Kidney tubule cell (primary cell): Measurements from ENCODE around the gene DISP3.

Source experiments
- DNase-seq: peaks from one replicate; pipeline ENCODE4 v3.0.0-alpha.2; 2018; ENCODE audit warnings: low spot score

DISP3 gene

DNA sequence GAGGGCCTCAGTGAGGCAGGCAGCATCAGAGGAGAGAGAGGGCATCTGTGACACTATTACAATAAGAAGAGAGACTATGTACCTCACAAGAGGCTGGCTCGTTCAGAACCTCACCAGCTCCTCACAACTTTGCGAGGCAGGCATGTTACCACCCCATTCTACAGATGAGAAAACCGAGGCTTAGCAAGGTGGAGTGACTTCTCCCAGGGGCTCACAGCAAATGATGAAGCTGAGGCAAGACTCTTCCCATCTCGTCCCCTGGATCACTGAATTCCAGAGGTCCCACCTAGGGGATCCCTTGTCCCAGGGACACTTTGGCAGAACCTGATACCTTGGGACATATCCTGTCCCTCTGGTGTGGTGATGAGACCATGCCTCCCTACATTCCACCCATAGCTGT lies 64.4 kb downstream of the DISP3 start:
- DNase-seq: no peak

DNA sequence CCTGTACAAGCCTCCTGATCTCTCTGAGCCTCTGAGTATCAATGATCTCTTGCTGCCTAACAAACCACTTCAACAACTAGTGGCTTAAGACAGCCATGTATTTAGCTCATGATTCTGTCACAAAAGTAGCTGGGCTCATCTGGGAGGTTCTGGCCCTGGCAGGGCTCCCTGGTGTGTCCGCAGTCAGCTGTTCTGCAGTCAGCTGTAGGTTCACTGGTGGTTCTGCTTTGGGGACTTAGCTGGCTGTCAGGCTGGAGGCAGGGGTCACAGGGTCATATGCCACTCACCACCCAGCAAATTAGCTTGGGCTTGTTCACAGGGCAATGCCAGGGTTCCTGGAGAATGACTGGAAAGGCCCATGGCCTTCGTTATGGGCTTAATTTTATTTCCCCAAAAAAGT lies 64.8 kb downstream of the DISP3 start:
- DNase-seq: no peak

DNA sequence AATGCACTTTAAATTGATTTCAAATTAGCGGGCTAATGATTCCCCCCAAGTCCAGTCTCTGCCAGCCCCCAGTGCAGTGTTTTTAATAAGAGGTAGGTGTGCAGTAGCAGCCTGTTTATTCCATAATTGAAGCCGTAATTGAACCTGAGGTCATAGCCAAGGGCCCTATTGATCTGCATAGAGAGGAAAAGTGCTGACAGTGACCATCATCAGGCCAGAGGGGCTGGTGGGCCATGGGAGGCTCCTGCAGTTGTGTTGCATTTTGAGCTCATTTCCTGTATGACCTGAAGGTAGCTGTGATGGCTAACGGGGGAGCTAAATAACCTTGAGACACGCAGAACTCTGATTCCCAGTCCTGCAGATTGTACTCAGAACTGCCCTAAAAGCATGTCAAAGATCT lies 67.5 kb downstream of the DISP3 start:
- DNase-seq: no peak

DNA sequence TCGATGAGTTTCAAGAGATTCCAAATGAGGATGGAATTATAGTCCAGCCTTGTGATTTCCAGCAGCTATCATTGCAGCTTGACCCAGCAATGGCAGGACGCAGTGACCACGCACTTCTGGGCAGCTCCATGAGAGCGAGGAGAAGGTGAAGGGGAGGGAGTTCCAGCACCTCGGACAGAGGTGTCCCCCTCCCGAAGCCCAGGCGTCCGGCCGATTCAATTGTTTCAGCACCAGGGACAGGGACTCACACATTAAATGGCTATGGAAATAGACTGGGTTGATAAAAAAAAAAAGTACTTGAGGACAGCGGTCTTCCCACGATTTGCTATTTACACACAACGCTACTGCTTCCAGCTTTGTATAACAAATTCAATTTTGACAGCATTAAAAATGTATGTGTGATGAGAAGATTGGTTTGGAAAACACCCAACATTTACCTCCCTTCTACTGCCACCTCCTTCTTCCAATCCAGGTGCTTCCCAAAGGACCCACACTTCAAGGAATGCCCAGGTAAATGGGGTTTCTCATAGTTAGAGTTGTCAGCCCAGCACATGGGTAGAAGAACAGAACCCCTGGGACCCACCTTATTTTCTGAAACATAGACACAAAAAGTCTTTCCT lies 71.8 kb downstream of the DISP3 start:
- DNase-seq: peak; percentile 58

DNA sequence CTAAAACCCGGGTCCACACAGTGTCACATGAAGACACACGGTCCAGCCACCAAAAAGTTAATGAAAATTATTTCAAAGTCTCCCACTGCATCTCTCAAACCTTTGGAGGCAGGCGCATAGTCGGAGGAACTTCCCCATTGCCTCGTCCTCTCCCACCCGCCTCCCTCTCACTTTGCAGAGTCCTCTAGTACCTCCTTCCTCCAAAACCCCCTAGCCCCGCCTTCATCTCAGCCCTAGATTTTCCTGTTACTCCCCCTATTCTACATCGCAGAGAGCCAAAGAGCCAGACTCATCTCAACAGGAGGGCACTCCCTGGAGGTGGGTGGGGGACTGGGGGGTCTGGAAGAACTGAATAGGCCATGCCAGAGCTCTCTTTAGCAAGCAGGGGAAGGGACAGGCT lies 79.3 kb downstream of the DISP3 start:
- DNase-seq: no peak

DNA sequence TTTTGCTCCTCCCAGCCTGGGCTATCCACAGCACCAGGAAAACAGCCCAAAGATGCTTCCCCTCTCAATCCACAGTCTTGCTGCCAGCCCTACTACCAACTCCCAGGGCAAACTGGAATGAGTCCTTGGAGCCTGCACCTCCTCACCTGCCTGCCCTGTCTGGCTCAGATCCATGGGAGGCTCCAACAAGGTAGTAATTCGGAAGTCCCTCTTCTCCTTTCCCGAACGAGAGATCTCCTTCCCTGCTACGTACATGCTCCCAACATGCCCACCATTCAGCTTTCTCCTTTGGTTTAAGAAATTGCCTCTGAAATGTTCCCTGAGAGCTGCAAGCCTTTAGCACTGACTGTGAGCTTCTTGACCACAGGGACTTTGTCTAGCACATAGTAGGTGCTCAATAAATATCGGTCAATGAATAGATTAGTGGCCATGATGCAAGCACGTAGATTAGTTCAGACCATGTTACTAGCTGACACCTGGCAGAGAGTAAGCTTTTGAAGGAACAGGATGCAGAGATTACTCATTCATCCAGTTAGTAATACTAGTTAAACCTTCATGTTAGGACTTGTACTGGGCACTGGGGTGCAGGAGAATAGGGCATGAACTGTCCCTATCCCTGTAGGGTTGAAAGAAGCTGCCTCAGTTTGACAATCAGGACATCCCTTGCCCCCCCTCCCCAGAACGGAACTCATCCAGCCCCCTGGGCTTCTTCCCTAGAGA lies 80.1 kb downstream of the DISP3 start:
- DNase-seq: no peak

DNA sequence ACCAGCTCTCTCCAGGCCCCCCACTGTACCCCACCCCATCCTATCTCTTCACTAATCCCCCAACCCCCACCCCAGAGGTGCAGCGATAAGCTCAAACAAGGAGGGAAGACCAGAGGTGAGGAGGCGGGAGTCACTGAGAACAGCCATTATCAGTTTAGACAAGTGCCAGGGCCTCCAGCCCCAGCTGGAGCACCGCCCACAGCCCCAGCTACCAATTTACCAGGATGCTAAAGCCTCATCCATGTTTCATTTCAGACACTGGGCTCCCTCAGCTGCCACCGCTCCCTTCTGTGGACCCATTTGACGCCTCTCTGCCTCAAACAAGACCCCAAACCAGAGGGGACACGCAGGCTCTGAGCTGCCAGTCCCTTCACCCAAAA lies 80.6 kb downstream of the DISP3 start:
- DNase-seq: no peak

DNA sequence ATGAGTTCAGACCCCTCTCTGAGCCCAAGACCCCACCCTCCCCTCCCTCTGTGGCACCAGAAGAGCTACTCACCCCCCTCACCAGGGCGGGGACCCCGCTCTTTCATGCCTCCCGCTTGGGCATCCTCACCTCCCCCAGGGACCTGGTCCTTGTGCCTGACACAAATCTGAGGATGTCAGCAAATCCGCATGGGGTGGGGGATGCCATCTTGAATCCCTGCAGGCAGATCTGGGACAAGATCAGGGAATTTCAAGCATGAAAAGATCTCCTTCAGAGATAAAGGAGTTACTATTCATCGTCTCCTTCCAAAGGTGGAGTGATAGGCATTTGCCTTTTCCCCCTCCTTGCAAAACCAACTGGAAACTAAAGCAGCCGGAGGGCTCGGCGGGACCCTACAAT lies 81.1 kb downstream of the DISP3 start:
- no peak for DNase-seq

DNA sequence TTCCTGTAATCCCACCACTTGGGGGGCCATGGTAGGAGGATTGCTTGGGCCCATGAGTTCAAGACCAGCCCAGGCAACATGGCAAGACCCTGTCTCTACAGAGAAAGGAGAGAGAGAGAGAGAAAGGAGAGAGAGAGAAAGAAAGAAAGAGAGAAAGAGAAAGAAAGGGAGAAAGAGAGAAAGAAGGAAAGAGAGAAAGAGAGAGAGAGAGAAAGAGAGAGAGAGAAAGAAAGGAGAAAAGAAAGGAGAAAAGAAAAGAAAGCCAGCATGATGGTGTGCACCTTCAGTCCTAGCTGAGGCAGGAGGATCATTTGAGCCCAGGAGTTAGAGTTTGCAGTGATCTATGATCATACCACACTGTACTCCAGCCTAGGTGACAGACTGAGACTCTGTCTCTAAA lies 82.8 kb downstream of the DISP3 start:
- DNase-seq: no peak

DNA sequence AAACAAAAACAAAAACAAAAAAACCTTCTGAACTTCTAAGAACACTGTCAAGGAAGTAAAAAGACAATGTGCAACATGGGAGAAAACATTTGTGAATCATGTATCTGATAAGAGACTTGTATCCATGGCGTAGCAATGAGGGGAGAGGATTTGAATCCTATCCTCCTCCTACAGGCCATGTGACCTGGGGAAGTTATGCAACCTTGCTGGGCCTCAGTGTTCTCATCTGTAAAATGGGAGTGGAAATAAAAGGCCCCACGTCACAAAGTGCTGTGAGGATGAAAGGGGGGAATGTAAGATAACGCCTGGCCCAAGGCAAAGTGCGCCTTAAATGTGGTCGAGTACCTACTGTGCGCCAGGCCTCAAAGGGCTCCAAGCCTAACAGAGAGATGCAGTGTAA lies 83.7 kb downstream of the DISP3 start:
- DNase-seq: no peak

DNA sequence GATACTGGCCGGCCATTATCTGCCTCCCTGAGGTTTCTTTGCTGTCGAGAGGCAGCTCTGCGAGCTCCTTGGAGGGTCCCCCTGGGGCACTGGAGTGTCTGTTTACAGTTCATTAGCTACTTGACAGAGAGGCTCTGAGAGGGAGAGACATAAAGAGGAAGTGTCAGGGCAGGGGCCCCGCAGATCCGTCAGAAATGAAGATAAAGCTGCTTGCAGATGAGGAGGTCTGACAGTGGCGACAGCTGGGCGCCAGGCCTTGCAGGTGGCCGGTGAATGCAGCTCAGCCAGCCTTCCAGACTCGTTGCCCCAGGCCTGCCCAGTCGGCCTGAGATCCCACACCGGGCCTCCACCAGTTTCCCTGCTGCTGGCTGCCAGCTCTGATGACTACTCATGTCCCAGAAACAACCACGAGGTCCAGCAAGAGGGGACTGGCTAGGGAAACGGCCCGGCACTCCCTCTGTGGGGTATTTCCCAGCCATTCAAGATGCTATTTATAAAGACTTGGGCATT lies 84.7 kb downstream of the DISP3 start:
- peak; percentile 42 for DNase-seq

DNA sequence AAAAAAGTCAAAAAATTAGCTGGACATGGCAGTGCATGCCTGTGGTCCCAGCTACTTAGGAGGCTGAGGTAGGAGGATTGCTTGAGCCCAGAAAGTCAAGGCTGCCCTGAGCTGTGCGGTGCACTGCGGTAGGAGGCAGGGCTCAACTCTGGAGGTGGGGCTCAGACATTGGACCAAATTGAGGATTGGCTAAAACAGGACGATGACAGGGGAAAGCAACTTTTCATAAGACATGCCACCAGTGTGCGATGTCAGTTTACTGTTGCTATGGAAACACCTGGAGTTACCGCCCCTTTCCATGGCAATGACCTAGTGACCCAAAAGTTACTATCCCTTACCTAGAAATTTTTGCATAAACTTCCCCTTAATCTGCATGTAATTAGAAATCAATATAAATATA lies 85.3 kb downstream of the DISP3 start:
- DNase-seq: no peak

DNA sequence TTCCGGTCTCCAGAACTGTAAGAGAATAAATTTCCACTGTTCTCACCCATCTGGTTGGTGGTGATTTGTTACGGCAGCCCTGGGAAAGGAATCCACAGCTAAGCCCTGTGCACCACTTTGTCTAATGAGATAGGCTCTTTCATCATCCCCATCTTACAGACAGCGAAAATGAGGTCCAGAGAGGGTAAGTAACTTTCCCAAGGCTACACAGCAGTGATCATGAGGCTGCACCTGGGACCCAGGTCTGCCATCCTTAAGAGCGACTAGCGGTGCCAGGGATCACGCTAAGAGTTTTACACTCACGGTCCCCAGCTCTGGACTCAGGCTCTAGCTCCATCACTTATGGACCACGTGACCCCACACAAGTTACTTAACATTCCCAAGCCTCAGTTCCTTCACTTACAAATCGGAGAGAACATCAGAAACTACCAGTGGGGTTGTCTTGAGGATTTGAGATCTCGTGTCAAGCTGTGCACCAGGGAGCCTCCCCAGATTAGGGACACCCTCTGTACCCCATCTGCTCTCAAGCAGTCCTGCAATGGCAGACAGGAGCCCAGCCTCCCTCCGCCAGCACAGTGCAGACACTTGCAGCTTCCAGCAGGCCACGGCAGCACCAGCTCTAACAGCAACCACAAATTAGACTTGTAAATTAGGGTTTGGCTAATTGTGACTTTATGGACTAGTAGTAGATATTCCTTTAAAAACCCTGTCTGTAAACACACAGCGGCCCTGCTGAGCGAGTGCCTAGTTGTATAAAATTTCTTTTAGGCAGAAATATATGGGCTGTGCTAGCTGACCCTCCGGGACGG lies 87.3 kb downstream of the DISP3 start:
- no peak for DNase-seq

DNA sequence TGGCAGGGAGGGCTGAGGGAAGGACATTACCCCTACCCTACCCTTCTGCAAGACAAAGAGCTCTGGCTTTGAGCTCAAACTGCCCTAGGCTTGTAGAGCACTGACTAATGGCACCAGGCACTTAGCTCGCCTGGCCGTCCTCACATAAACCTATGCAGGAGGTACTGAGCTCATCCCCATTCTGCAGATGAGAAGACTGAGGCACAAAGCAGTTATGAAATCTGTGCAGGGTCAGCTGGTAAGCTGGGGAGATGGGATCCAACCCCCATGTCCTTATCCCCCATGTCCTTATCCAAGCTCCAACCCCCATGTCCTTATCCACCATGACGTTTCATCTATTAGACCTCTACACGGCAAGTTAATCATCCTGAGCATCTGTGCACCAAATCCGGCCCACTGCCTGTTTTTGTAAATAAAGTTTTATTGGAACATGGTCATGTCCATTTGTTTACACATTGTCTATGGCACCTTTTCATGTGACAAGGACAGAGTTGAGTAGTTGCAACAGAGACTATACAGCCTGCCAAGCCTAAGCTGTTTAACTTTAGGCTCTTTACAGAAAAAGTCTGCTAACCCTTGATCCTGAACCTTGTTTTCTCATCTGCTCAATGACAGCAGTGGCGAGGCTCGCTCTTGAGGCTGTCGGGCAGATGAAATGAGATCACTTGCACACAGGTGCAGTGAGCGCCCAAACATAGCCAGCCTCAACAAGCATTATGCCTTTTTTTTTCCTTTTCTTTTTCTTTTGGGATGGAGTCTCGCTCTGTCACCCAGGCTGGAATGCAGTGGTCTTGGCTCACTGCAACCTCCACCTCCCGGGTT lies 88.5 kb downstream of the DISP3 start:
- DNase-seq: no peak

DNA sequence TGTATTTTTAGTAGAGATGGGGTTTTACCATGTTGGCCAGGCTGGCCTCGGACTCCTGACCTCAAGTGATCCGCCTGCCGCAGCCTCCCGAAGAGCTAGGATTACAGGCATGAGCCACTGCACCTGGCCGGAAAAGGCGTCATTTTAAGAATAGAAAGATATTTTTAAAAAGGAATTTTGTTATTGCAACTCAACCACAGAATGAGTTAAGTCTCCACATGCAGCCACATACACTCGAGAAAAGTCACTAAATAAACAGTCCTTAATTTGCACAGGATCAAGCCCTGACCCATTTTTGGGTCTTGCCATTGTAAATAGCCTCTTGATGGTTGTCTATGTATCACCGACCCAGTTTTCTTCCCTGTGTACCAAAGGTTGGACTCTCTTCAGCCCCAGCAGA lies 89.7 kb downstream of the DISP3 start:
- no peak for DNase-seq

DNA sequence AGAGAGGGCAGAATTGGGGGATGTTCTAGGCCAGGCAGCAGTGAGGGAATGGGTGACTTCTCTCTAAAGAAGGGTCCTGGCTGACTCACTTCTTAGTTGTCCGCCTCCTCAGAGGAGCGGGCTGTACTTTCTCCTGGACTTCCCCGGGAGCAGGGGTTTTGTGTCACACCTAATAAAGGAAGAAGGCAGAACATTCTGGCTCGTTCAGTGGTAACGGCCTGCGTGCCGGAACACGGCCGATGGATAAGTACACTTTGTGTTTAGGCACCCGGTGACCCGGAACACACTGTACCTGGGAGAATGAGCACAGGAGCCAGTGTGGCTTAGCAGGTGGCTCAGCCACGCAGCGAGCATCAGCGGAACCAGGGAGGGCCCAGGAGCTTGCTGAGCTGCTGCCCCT lies 90.6 kb downstream of the DISP3 start:
- peak; percentile 33 for DNase-seq

DNA sequence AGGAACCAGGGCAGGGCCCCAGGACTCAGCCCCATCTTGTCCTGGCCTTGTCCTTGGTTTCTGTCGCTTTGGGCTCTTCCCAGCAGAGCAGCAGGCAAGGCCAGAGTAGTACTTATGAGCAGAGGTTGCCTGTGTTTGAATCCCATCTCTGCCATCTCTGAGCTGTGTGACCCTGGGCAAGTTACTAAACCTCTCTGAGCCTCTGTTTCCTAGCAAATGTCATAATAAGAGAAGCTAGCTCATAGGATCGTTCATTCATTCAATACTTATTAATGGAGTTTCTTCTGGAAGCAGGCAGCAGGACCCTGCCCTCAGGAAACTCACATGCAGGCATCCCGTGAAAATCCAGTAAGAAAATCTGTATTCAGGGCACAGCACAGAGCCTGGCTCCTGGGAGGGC lies 91.0 kb downstream of the DISP3 start:
- DNase-seq: no peak

DNA sequence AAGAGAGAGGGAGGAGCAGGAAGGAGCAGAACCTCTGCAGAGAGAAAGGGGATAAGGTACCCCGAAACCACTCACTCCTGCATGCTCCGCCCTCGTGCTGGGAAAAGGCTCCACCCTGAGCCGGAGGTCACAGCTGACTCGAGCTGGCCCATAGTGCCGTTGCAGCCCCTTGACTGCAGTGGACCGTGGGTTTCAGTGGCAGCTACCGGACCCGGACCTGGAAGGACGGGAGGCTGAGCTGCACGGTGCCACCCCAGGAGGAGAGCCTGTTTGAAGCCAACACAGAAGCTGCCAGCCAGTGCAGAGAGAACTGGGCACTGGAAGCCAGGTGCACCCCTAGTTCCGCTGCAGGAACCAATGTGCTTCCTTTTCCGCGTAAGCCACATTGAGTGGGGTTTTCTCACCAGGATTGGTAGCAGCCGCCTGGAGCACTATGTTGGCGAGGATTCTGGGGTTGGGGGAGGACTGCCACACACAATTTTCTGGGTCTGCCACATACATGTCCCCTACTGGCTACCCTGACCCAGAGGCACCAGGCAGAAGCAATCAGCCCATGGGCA lies 91.9 kb downstream of the DISP3 start:
- no peak for DNase-seq

DNA sequence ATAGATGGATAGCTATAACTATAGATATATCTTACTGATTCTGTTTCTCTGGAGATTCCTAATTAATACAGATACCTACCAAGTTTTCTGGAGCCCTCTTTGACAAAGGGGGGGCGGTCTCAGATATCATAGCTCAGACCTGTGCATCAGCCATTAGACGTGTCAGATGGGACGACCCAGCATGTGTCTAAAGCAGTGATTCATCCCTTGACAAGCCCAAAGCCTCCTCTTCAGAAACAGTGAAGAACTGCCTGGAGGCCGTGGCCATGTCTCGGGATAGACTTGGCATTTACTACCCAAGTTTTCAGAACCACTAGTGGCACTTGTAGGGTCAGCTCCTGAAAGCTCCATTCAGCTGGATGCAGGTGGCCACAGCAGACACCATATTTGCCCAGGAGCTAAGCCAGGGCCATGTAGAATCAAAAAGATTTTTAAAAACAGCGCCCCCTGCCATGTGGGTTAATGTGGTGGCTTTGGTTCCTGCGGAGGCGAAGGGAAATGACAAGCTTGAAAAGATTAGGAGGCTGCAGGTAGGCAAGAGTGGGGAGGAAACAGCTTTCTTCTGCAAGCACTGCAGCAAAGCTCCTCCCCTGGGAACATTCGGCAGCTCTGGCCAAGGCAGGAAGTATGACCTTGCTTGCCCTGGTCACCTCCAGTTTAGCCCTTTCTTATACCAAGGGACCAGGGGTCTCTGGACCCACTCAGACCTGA lies 93.1 kb downstream of the DISP3 start:
- no peak for DNase-seq

DNA sequence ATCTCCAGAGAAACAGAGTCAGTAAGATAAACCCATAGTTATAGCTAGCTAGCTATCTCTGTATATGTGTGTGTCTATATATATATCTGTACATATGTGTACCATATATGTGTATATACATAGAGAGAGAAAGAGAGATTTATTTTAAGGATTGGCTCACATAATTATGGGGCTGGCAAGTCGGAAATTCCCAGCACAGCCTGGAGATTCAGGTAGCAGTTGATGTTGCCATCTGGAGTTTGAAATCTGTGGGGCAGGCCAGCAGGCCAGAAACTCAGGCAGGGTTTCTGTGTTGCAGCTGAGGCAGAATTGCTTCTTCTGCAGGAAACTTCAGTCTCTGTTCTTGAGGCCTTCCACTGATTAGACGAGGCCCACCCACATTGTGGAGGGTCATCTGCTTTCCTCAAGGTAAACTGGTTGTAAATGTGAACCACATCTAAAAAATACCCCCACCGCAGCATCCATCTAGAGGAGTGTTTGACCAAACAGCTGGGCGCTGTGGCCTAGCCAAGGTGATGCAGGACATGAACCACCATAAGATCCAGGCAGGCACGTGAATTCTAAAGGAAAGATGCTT lies 94.2 kb downstream of the DISP3 start:
- no peak for DNase-seq

DNA sequence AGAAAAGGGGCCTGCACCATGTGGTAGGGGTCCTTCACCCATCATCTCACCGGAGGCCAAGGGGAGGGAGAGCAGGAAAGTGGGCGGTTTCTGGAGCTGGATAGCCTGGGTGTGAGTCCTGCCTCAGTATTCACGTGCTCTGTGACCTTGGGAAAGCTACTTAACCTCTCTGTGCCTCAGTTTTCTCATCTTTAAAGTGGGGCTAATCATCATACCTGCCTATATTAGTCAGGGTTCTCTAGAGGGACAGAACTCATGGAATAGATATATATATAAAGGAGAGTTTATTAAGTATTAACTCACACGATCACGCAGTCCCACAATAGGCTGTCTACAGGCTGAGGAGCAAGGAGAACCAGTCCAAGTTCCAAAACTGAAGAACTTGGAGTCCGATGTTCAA lies 96.6 kb downstream of the DISP3 start:
- no peak for DNase-seq
